Measurements from ENCODE around the gene SLC6A18.
"Not testable (repeated sequence)": the region's sequence is repeated elsewhere in the genome, so short reads cannot be mapped to it uniquely, and the experiment has no call there.

SLC6A18 gene

DNA sequence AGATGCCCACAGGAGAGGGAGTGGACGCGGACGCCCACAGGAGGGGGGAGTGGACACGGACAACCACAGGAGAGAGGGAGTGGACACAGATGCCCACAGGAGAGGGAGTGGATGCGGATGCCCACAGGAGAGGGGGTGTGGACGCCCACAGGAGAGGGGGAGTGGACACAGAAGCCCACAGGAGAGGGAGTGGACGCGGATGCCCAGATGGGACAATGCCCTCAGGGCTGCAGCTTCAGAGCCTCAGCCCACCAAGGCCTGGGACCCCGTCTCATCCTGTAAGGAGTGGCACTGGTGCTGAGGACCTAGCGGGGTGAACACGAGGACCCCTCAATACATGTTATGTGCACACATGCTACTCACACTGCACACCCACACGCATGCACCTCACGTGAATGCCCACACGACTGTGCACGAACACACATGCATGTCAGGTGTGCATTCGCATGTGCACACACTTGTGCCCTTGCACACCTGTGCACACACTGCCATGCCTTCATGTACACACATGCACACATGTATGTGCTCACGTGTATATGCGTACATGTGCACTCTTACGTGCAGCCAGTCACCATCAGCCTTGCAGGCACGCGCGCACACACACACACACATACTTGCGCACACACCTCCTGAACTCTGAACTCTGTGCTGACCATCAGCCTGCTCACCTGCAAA lies 34.8 kb downstream of the SLC6A18 start:
- DNase-seq = no peak

- DNase-seq = no peak
These were observed 36.5 kb downstream of the SLC6A18 start for GRCh38 chr5:1261643-1262042.

DNA sequence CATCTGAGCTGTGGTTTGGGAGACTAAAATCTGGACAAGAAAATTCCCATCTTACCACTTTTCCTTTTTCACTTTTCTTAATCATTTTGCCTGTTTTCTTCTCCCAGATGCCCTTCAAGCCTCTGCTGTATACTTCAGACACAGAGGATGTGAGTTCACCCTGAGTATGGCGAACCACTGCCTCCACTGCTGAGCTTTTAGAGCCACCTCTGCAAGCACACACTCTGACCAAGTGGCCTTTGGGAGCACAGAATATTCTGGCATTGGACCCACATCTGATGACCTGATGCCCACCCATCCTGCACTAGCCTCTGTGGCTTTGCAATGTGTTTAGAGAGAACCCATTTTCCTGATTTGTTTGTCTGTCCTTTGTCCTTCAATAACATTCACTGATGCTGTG lies 37.2 kb downstream of the SLC6A18 start:
- DNase-seq = peak; percentile 13

DNA sequence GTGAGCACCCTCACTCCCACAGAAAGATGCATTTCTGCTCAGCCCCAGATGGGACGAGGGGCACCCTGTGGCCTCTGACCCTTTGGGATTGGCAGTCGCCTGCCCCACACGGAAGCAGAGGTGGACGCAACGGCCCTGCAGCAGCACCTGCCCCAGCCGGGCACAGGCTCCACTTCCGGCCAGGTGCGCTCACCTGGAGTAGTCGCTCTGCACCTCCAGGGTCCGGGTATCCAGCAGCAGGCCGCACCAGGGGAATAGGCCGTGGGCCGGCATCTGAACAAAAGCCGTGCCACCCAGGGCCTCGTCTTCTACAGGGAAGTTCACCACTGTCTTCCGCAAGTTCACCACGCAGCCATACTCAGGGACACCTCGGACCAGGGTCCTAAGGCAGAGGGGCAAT lies 39.0 kb downstream of the SLC6A18 start:
- no peak for DNase-seq

GRCh38 chr5:1265026-1265425 lies 39.8 kb downstream of the SLC6A18 start:
- DNase-seq = no peak

GRCh38 chr5:1265461-1266455 lies 40.6 kb downstream of the SLC6A18 start:
- no peak for DNase-seq

GRCh38 chr5:1266791-1267190 lies 41.6 kb downstream of the SLC6A18 start:
- DNase-seq = no peak

- not testable (repeated sequence) for DNase-seq
These were observed 42.3 kb downstream of the SLC6A18 start for GRCh38 chr5:1267464-1267863.

DNA sequence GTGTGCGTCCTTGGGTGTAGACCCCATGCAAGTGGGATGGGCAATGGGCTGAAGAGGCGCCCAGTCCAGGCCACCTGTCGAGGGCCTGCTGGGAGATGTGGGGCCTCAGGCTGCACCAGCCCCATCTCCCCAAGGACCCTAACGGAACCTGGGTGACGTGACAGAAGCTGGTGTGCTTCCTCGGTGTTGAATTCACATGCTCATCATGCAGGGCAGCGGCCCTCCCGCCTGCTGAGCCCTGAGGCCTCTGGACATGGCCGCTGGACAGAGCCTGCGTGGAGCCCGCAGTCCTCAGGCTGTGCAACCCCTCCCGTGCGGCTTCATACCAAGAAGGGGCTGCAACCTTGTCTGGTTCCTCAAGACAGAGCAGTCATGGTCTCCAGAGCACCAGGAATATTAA lies 42.9 kb downstream of the SLC6A18 start:
- DNase-seq = no peak

DNA sequence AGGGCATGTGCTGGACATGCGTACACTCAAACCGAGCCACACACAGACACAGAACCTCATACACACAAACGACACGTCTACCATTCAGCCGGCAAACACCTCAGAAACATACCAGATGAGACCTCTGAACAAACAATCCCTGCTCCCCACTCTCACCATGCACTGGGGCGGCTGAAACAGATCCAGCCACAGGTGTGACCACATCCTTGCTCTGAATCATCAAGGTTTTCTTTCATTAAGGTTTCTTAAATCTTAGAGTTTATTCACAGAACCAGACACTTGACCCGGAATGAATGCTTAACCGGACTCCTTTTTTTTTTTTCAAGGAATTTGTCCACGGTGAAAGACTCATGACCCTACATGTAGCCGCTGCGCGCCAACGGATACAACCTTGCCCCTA lies 43.5 kb downstream of the SLC6A18 start:
- no peak for DNase-seq

DNA sequence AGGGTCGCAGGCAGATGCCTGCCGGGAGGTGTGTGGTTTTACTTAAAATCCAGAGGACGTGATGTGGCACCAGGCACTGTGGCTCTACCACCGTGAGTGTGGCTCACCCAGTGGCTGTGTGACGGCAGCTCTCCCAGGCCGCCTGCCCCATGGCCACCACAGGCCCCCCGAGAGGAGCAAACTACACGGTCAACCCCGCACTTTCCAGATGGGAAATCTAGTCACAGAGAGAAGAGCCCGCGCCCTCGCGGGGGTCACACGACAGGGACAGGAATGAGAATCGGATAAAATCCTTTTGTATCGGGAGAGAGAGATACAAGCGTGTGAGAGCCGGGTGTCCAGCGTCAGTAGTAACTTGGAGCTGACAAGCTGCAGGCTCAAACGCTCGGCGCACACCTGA lies 45.2 kb downstream of the SLC6A18 start:
- no peak for DNase-seq

- no peak for DNase-seq
These were observed 46.0 kb downstream of the SLC6A18 start for GRCh38 chr5:1270933-1271914.

- DNase-seq = no peak
These were observed 47.0 kb downstream of the SLC6A18 start for GRCh38 chr5:1272201-1272600.

- no peak for DNase-seq
These were observed 48.6 kb downstream of the SLC6A18 start for GRCh38 chr5:1273745-1274144.

GRCh38 chr5:1274471-1274870 lies 49.3 kb downstream of the SLC6A18 start:
- no peak for DNase-seq

GRCh38 chr5:1275397-1276391 lies 50.5 kb downstream of the SLC6A18 start:
- not testable (repeated sequence) for DNase-seq

GRCh38 chr5:1276930-1277329 lies 51.7 kb downstream of the SLC6A18 start:
- no peak for DNase-seq

DNA sequence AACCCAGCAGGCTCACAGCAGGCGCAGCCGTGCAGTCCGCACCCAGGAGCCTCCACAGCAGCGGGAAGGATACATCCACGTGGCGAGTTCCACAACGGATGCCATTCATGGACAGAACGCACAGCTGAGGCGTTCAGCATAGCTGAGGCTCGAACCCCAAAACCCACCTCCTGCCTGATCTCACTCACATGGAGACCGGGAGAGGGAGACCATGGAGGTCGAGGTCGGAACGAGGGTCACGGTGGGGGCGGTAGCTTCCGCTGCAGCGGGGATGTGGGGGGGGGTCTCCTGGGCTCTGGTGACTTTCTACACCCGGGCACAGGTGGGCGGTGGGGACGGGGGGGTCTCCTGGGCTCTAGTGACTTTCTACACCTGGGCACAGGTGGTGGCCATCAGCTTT lies 52.1 kb downstream of the SLC6A18 start:
- DNase-seq = no peak

GRCh38 chr5:1277781-1278180 lies 52.6 kb downstream of the SLC6A18 start:
- no peak for DNase-seq

GRCh38 chr5:1278216-1278615 lies 53.0 kb downstream of the SLC6A18 start:
- DNase-seq = no peak

DNA sequence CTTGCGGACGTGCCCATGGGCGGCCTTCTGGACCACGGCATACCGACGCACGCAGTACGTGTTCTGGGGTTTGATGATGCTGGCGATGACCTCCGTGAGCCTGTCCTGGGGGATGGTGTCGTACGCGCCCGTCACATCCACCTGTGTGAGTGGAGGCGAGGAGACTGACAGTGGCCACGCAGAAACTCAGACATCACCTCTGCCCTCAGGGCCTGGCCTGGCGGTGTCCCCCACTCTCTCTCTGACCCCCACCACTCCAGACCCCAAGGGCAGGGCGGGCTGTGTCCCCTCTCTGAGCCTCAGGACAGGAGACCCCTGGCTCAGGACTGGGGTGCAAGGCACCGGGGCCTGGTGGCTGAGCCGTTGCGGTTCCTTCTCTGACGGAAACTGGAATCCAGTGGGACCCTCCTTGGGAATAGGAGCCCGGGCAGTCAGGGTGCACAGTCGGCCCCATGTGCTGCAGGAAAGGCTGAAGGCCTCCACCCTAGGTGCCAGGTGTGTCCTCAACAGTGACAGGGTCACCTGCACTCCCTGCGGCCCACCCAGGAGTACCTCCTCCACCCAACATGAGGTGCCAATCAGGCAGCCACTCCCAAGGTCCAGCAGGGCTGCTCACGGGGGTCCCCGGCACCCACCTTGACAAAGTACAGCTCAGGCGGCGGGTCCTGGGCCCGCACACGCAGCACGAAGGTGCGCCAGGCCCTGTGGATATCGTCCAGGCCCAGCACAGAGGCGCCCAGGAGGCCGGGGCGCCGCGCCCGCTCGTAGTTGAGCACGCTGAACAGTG lies 53.7 kb downstream of the SLC6A18 start:
- no peak for DNase-seq
